ENCODE data around the gene PIH1D1.

Gene PIH1D1

GRCh38 chr19:49409441-49410029, 42.1 kb downstream of the PIH1D1 start:
- H3K27me3 ChIP-seq (ENCODE audit: control insufficient read depth in 2 of 2, insufficient read depth in 2 of 2, low read length in 2 of 2): no peaks in the 10 kb centered on the region
- no peaks in the 10 kb centered on the region for H3K36me3 ChIP-seq (ENCODE audit: control insufficient read depth in 2 of 2, insufficient read depth in 2 of 2, low read length in 2 of 2)
- peaks cover 0 to 7% of the 10 kb centered on the region in 2 donors for H3K4me1 ChIP-seq (ENCODE audit: control insufficient read depth in 2 of 2, insufficient read depth in 2 of 2, low read length in 2 of 2)
- no peak overlapping the region for H3K4me3 ChIP-seq (ENCODE audit: low read length in 2 of 2)
- H3K27ac ChIP-seq (ENCODE audit: low read depth in 2 of 2, low read length in 2 of 2): no peak overlapping the region
- H3K9me3 ChIP-seq (ENCODE audit: control insufficient read depth in 2 of 2, low read length in 2 of 2): no peaks in the 10 kb centered on the region
- no peak overlapping the region for H3K9ac ChIP-seq (ENCODE audit: low read depth in 1 of 2, low read length in 2 of 2)

- H3K4me1 ChIP-seq (ENCODE audit: control insufficient read depth in 2 of 2, insufficient read depth in 2 of 2, low read length in 2 of 2): peaks cover 0 to 7% of the 10 kb centered on the region in 2 donors
- H3K4me3 ChIP-seq (ENCODE audit: low read length in 2 of 2): no peak overlapping the region
- no peak overlapping the region for H3K9ac ChIP-seq (ENCODE audit: low read depth in 1 of 2, low read length in 2 of 2)
- H3K9me3 ChIP-seq (ENCODE audit: control insufficient read depth in 2 of 2, low read length in 2 of 2): no peaks in the 10 kb centered on the region
- no peaks in the 10 kb centered on the region for H3K27me3 ChIP-seq (ENCODE audit: control insufficient read depth in 2 of 2, insufficient read depth in 2 of 2, low read length in 2 of 2)
- H3K36me3 ChIP-seq (ENCODE audit: control insufficient read depth in 2 of 2, insufficient read depth in 2 of 2, low read length in 2 of 2): no peaks in the 10 kb centered on the region
- no peak overlapping the region for H3K27ac ChIP-seq (ENCODE audit: low read depth in 2 of 2, low read length in 2 of 2)
Measured at GRCh38 chr19:49408816-49409440, 42.7 kb downstream of the PIH1D1 start.

- Histone ChIP-seq H3K27me3 (ENCODE audit: control insufficient read depth in 2 of 2, insufficient read depth in 2 of 2, low read length in 2 of 2) (no peaks in the 10 kb centered on the region), H3K4me1 (ENCODE audit: control insufficient read depth in 2 of 2, insufficient read depth in 2 of 2, low read length in 2 of 2) (peaks cover 0 to 7% of the 10 kb centered on the region in 2 donors), H3K27ac (ENCODE audit: low read depth in 2 of 2, low read length in 2 of 2) (no peak overlapping the region), H3K4me3 (ENCODE audit: low read length in 2 of 2) (no peak overlapping the region), H3K9ac (ENCODE audit: low read depth in 1 of 2, low read length in 2 of 2) (no peak overlapping the region), H3K9me3 (ENCODE audit: control insufficient read depth in 2 of 2, low read length in 2 of 2) (no peaks in the 10 kb centered on the region), H3K36me3 (ENCODE audit: control insufficient read depth in 2 of 2, insufficient read depth in 2 of 2, low read length in 2 of 2) (no peaks in the 10 kb centered on the region)
Measured at GRCh38 chr19:49407482-49408015, 44.1 kb downstream of the PIH1D1 start.

- Histone ChIP-seq H3K27ac (ENCODE audit: low read depth in 2 of 2, low read length in 2 of 2) (no peak overlapping the region), H3K27me3 (ENCODE audit: control insufficient read depth in 2 of 2, insufficient read depth in 2 of 2, low read length in 2 of 2) (no peaks in the 10 kb centered on the region), H3K9ac (ENCODE audit: low read depth in 1 of 2, low read length in 2 of 2) (no peak overlapping the region), H3K4me1 (ENCODE audit: control insufficient read depth in 2 of 2, insufficient read depth in 2 of 2, low read length in 2 of 2) (peaks cover 0 to 7% of the 10 kb centered on the region in 2 donors), H3K36me3 (ENCODE audit: control insufficient read depth in 2 of 2, insufficient read depth in 2 of 2, low read length in 2 of 2) (no peaks in the 10 kb centered on the region), H3K4me3 (ENCODE audit: low read length in 2 of 2) (no peak overlapping the region), H3K9me3 (ENCODE audit: control insufficient read depth in 2 of 2, low read length in 2 of 2) (no peaks in the 10 kb centered on the region)
Measured at GRCh38 chr19:49407079-49407478, 44.5 kb downstream of the PIH1D1 start.

GRCh38 chr19:49403404-49404187, 48.0 kb downstream of the PIH1D1 start:
- H3K9ac ChIP-seq (ENCODE audit: low read depth in 1 of 2, low read length in 2 of 2): no peak overlapping the region
- H3K9me3 ChIP-seq (ENCODE audit: control insufficient read depth in 2 of 2, low read length in 2 of 2): no peaks in the 10 kb centered on the region
- H3K27ac ChIP-seq (ENCODE audit: low read depth in 2 of 2, low read length in 2 of 2): no peak overlapping the region
- H3K4me3 ChIP-seq (ENCODE audit: low read length in 2 of 2): no peak overlapping the region
- H3K4me1 ChIP-seq (ENCODE audit: control insufficient read depth in 2 of 2, insufficient read depth in 2 of 2, low read length in 2 of 2): no peaks in the 10 kb centered on the region
- H3K27me3 ChIP-seq (ENCODE audit: control insufficient read depth in 2 of 2, insufficient read depth in 2 of 2, low read length in 2 of 2): no peaks in the 10 kb centered on the region
- no peaks in the 10 kb centered on the region for H3K36me3 ChIP-seq (ENCODE audit: control insufficient read depth in 2 of 2, insufficient read depth in 2 of 2, low read length in 2 of 2)

GRCh38 chr19:49400029-49400428, 51.6 kb downstream of the PIH1D1 start:
- no peak overlapping the region for H3K9ac ChIP-seq (ENCODE audit: low read depth in 1 of 2, low read length in 2 of 2)
- no peaks in the 10 kb centered on the region for H3K9me3 ChIP-seq (ENCODE audit: control insufficient read depth in 2 of 2, low read length in 2 of 2)
- H3K27ac ChIP-seq (ENCODE audit: low read depth in 2 of 2, low read length in 2 of 2): no peak overlapping the region
- no peaks in the 10 kb centered on the region for H3K27me3 ChIP-seq (ENCODE audit: control insufficient read depth in 2 of 2, insufficient read depth in 2 of 2, low read length in 2 of 2)
- H3K4me3 ChIP-seq (ENCODE audit: low read length in 2 of 2): no peak overlapping the region
- no peaks in the 10 kb centered on the region for H3K4me1 ChIP-seq (ENCODE audit: control insufficient read depth in 2 of 2, insufficient read depth in 2 of 2, low read length in 2 of 2)
- H3K36me3 ChIP-seq (ENCODE audit: control insufficient read depth in 2 of 2, insufficient read depth in 2 of 2, low read length in 2 of 2): no peaks in the 10 kb centered on the region

- Histone ChIP-seq H3K4me3 (ENCODE audit: low read length in 2 of 2) (no peak overlapping the region), H3K36me3 (ENCODE audit: control insufficient read depth in 2 of 2, insufficient read depth in 2 of 2, low read length in 2 of 2) (no peaks in the 10 kb centered on the region), H3K9me3 (ENCODE audit: control insufficient read depth in 2 of 2, low read length in 2 of 2) (no peaks in the 10 kb centered on the region), H3K9ac (ENCODE audit: low read depth in 1 of 2, low read length in 2 of 2) (no peak overlapping the region), H3K27me3 (ENCODE audit: control insufficient read depth in 2 of 2, insufficient read depth in 2 of 2, low read length in 2 of 2) (no peaks in the 10 kb centered on the region), H3K4me1 (ENCODE audit: control insufficient read depth in 2 of 2, insufficient read depth in 2 of 2, low read length in 2 of 2) (no peaks in the 10 kb centered on the region), H3K27ac (ENCODE audit: low read depth in 2 of 2, low read length in 2 of 2) (no peak overlapping the region)
Measured at GRCh38 chr19:49398931-49399330, 52.7 kb downstream of the PIH1D1 start.

- H3K4me1 ChIP-seq (ENCODE audit: control insufficient read depth in 2 of 2, insufficient read depth in 2 of 2, low read length in 2 of 2): no peaks in the 10 kb centered on the region
- no peak overlapping the region for H3K27ac ChIP-seq (ENCODE audit: low read depth in 2 of 2, low read length in 2 of 2)
- no peaks in the 10 kb centered on the region for H3K9me3 ChIP-seq (ENCODE audit: control insufficient read depth in 2 of 2, low read length in 2 of 2)
- H3K4me3 ChIP-seq (ENCODE audit: low read length in 2 of 2): no peak overlapping the region
- no peaks in the 10 kb centered on the region for H3K36me3 ChIP-seq (ENCODE audit: control insufficient read depth in 2 of 2, insufficient read depth in 2 of 2, low read length in 2 of 2)
- H3K27me3 ChIP-seq (ENCODE audit: control insufficient read depth in 2 of 2, insufficient read depth in 2 of 2, low read length in 2 of 2): no peaks in the 10 kb centered on the region
- no peak overlapping the region for H3K9ac ChIP-seq (ENCODE audit: low read depth in 1 of 2, low read length in 2 of 2)
Measured at GRCh38 chr19:49398001-49398615, 53.5 kb downstream of the PIH1D1 start.

- H3K27me3 ChIP-seq (ENCODE audit: control insufficient read depth in 2 of 2, insufficient read depth in 2 of 2, low read length in 2 of 2): peaks cover 2 to 4% of the 10 kb centered on the region in 2 donors
- H3K4me3 ChIP-seq (ENCODE audit: low read length in 2 of 2): no peak overlapping the region
- H3K9me3 ChIP-seq (ENCODE audit: control insufficient read depth in 2 of 2, low read length in 2 of 2): no peaks in the 10 kb centered on the region
- no peak overlapping the region for H3K27ac ChIP-seq (ENCODE audit: low read depth in 2 of 2, low read length in 2 of 2)
- no peaks in the 10 kb centered on the region for H3K4me1 ChIP-seq (ENCODE audit: control insufficient read depth in 2 of 2, insufficient read depth in 2 of 2, low read length in 2 of 2)
- H3K36me3 ChIP-seq (ENCODE audit: control insufficient read depth in 2 of 2, insufficient read depth in 2 of 2, low read length in 2 of 2): no peaks in the 10 kb centered on the region
- no peak overlapping the region for H3K9ac ChIP-seq (ENCODE audit: low read depth in 1 of 2, low read length in 2 of 2)
Measured at GRCh38 chr19:49396738-49397505, 54.7 kb downstream of the PIH1D1 start.

Measured in mucosa of rectum (tissue), 2 donors.